GM12891 (cell line): Measurements from ENCODE around the gene ANAPC15.

Experiments used
- DNase-seq: peaks from one replicate; pipeline ENCODE4 v3.0.0; 2011; ENCODE audit warnings: low spot score; ENCODE audit not compliant: insufficient read length
- FAIRE-seq: peaks from 2 replicates; lab custom pipeline; 2011; peaks lifted over from hg19 to GRCh38; lab: Jason Lieb, UNC
- PAX5 ChIP-seq: IDR thresholded peaks from 2 replicates; pipeline ENCODE4 v1.6.1; 2011; ENCODE audit warnings: low read length, moderate library complexity, mild to moderate bottlenecking; ENCODE audit not compliant: insufficient read depth, severe bottlenecking
- POLR2A ChIP-seq: IDR thresholded peaks from 2 replicates; pipeline ENCODE4 v1.6.1; 2011; ENCODE audit warnings: low read depth, low read length, control low read depth
- POLR2AphosphoS5 ChIP-seq: IDR thresholded peaks from 2 replicates; pipeline ENCODE4 v1.6.1; 2011; ENCODE audit warnings: low read depth, low read length, control low read depth
- POU2F2 ChIP-seq: IDR thresholded peaks from 2 replicates; pipeline ENCODE4 v1.6.1; 2011; ENCODE audit warnings: low read depth, mild to moderate bottlenecking, control low read depth, low read length, moderate library complexity
- SPI1 ChIP-seq: IDR thresholded peaks from 2 replicates; pipeline ENCODE4 v1.6.1; 2011; ENCODE audit warnings: low read depth, low read length, control low read depth
- TAF1 ChIP-seq: IDR thresholded peaks from 2 replicates; pipeline ENCODE4 v1.6.1; 2011; ENCODE audit warnings: low read depth, low read length, control low read depth

The ANAPC15 gene

GRCh38 chr11:72127923-72128322 is 15.4 kb upstream of the ANAPC15 start:
- no peak for DNase-seq
- TF ChIP-seq PAX5 (no peak), POLR2AphosphoS5 (no peak)
- FAIRE-seq = no peak

- no peak for TF ChIP-seq POU2F2
- no peak for TF ChIP-seq POLR2A
- TF ChIP-seq TAF1 = no peak
- TF ChIP-seq PAX5 = no peak
- TF ChIP-seq SPI1 = no peak
- TF ChIP-seq POLR2AphosphoS5 = no peak
- FAIRE-seq = no peak
- no peak for DNase-seq
These were observed 13.5 kb upstream of the ANAPC15 start for GRCh38 chr11:72125956-72126355.

- no peak for DNase-seq
- TF ChIP-seq POLR2A (no peak), TAF1 (no peak), PAX5 (no peak), SPI1 (no peak), POU2F2 (no peak), POLR2AphosphoS5 (no peak)
- FAIRE-seq = no peak
These were observed 11.6 kb upstream of the ANAPC15 start for GRCh38 chr11:72124046-72124445.

GRCh38 chr11:72123117-72123653 is 10.7 kb upstream of the ANAPC15 start:
- DNase-seq (no peak), FAIRE-seq (no peak)
- TF ChIP-seq PAX5 = no peak

- no peak for TF ChIP-seq POLR2AphosphoS5
- no peak for TF ChIP-seq PAX5
- TF ChIP-seq TAF1 = no peak
- TF ChIP-seq POU2F2 = no peak
- TF ChIP-seq SPI1 = no peak
- no peak for TF ChIP-seq POLR2A
- FAIRE-seq = no peak
- no peak for DNase-seq
These were observed 10.1 kb upstream of the ANAPC15 start for GRCh38 chr11:72122607-72123006.

- TF ChIP-seq PAX5 = no peak
- no peak for TF ChIP-seq POU2F2
- TF ChIP-seq TAF1 = no peak
- TF ChIP-seq POLR2AphosphoS5 = no peak
- TF ChIP-seq SPI1 = no peak
- no peak for TF ChIP-seq POLR2A
- FAIRE-seq = no peak
- no peak for DNase-seq
These were observed 8.4 kb upstream of the ANAPC15 start for GRCh38 chr11:72120930-72121329.

GRCh38 chr11:72119198-72119597 is 6.7 kb upstream of the ANAPC15 start:
- FAIRE-seq (no peak), DNase-seq (no peak)
- no peak for TF ChIP-seq POLR2AphosphoS5
- no peak for TF ChIP-seq PAX5
- TF ChIP-seq SPI1 = no peak
- no peak for TF ChIP-seq TAF1
- no peak for TF ChIP-seq POU2F2
- TF ChIP-seq POLR2A = no peak

GRCh38 chr11:72116019-72116755 is 3.7 kb upstream of the ANAPC15 start:
- TF ChIP-seq POLR2AphosphoS5 (no peak), POU2F2 (no peak), TAF1 (no peak), PAX5 (no peak), POLR2A (no peak), SPI1 (no peak)
- FAIRE-seq = no peak
- DNase-seq = no peak

GRCh38 chr11:72114570-72114969 is 2.1 kb upstream of the ANAPC15 start:
- FAIRE-seq = no peak
- DNase-seq = no peak
- TF ChIP-seq POU2F2 (no peak), POLR2AphosphoS5 (no peak), SPI1 (no peak), POLR2A (no peak), TAF1 (no peak), PAX5 (no peak)

- TF ChIP-seq SPI1 (no peak), POLR2AphosphoS5 (no peak), PAX5 (no peak), POU2F2 (no peak), TAF1 (no peak), POLR2A (no peak)
- DNase-seq (no peak), FAIRE-seq (peak; percentile 43)
These were observed 698 bp upstream of the ANAPC15 start for GRCh38 chr11:72112978-72113808.
